HepG2 (cell line): ENCODE data around the gene PTPN18. TPM values are rescaled to one million over a fixed set of nuclear protein-coding genes. Genes with fewer than 3 reads are reported as not detected.

Source experiments
- CAMTA2 ChIP-seq: sonication (generic); formaldehyde crosslinking; IDR thresholded peaks from 2 replicates; pipeline ENCODE4 v1.4.0; 2020; ENCODE audit warnings: mild to moderate bottlenecking, missing genetic modification reagents, borderline replicate concordance
- CHD4 ChIP-seq: fragments of 200-600 bp; sonication (generic); IDR thresholded peaks from 2 replicates; pipeline ENCODE4 v1.7.0; 2017; ENCODE audit warnings: mild to moderate bottlenecking, low read length, borderline replicate concordance
- ESRRA ChIP-seq: sonication (generic); formaldehyde crosslinking; IDR thresholded peaks from 2 replicates; pipeline ENCODE4 v1.5.1; 2020; ENCODE audit warnings: mild to moderate bottlenecking, low read depth, missing genetic modification reagents
- GZF1 ChIP-seq: sonication (generic); formaldehyde crosslinking; IDR thresholded peaks from 2 replicates; pipeline ENCODE4 v1.5.1; 2020; ENCODE audit warnings: mild to moderate bottlenecking, missing genetic modification reagents
- HDAC2 ChIP-seq: sonication (generic); formaldehyde crosslinking; IDR thresholded peaks from 2 replicates; pipeline ENCODE4 v1.4.0; 2020; ENCODE audit warnings: missing genetic modification reagents
- NFRKB ChIP-seq: fragments of 450-650 bp; IDR thresholded peaks from 2 replicates; pipeline ENCODE4 v1.6.1; 2017
- TOPORS ChIP-seq: sonication (generic); formaldehyde crosslinking; IDR thresholded peaks from 2 replicates; pipeline ENCODE4 v1.8.0; 2023; ENCODE audit warnings: mild to moderate bottlenecking, missing genetic modification reagents
- ZNF446 ChIP-seq: sonication (generic); formaldehyde crosslinking; IDR thresholded peaks from 2 replicates; pipeline ENCODE4 v1.5.0; 2020; ENCODE audit warnings: mild to moderate bottlenecking, missing genetic modification reagents
- ZNF644 ChIP-seq: IDR thresholded peaks from 2 replicates; pipeline ENCODE4 v1.6.1; 2016; ENCODE audit warnings: low read depth
- polyA plus RNA-seq, 8 experiments: library from polyadenylated mRNA; depleted of rRNA in 3 of 8; stranded (reverse) in 7 of 8; unstranded in 1 of 8; fragments of >200 nt; fragmentation: Illumina TruSeq in 4 of 8; extraction: Trizol in 4 of 8; gene quantifications; 2 replicates each; pipeline versions ENCODE4 v1.2.1 to v1.2.3, GENCODE V29; 2011 to 2016; ENCODE audit warnings: low read depth in 4 of 8, missing spikeins in 1 of 8, mixed read lengths in 1 of 8; ENCODE audit not compliant: insufficient read depth in 1 of 8
- total RNA-seq, 5 experiments: library from RNA; depleted of rRNA; stranded (reverse); fragments of >200 nt; fragmentation: Illumina TruSeq; extraction: Trizol; gene quantifications; 2 replicates each; pipeline ENCODE4 v1.2.3, GENCODE V29; 2016; ENCODE audit warnings: low read depth in 1 of 5
- TF ChIP-seq, protein P1 (sequence below): sonication (generic); formaldehyde crosslinking; IDR thresholded peaks from 2 replicates; pipeline ENCODE4; 2020; ENCODE audit warnings: missing genetic modification reagents, mild to moderate bottlenecking, borderline replicate concordance
- TF ChIP-seq, protein P2 (sequence below): sonication (generic); formaldehyde crosslinking; IDR thresholded peaks from 2 replicates; pipeline ENCODE4 v1.5.1; 2020; ENCODE audit warnings: mild to moderate bottlenecking, missing genetic modification reagents, borderline replicate concordance
- TF ChIP-seq, protein P3 (sequence below): sonication (generic); formaldehyde crosslinking; IDR thresholded peaks from 2 replicates; pipeline ENCODE4 v1.4.0; 2020; ENCODE audit warnings: mild to moderate bottlenecking, low read depth, missing genetic modification reagents

PTPN18 gene
- total and polyA plus RNA-seq, 2 of the 13 experiments (the other 11 are each of a cell fraction or from before 2014, with no cell fraction given) = 14.8 to 39.6 TPM

DNA sequence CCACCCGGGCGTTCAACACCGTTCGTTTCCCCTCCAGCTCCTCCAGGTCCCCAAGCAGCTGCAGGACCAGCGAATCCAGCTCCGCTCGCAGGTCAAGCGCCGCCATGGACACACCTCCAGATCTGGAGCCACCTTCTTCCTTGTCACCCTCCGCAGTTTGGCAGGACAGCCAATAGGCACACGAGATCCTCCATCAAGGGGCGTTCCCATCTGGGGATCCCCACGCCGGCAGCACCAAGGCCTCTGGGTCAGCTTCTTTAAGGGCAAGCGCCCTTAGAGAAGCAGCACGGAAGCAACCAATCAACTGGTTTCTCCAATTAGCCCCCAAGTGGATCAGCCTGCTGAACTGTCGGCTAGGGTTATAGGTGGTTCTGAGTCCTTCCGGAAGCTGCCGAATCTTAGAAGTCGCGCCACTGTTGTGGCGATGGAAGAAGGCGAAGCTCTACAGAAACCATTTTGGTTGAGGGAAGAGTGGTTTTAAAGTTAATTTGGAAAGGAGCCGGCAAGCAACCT is 13.8 kb upstream of the PTPN18 start (continued):
- TF ChIP-seq ZNF644 (CRISPR knock-in tag) (no peak), TOPORS (CRISPR knock-in tag) (no peak), ESRRA (no peak), HDAC2 (CRISPR knock-in tag) (no peak), CHD4 (no peak), CAMTA2 (no peak), ZNF446 (no peak), NFRKB (peak; percentile 62; the same call in 1 of the 2 replicates), GZF1 (CRISPR knock-in tag) (no peak)
- TF ChIP-seq, protein P1, sequence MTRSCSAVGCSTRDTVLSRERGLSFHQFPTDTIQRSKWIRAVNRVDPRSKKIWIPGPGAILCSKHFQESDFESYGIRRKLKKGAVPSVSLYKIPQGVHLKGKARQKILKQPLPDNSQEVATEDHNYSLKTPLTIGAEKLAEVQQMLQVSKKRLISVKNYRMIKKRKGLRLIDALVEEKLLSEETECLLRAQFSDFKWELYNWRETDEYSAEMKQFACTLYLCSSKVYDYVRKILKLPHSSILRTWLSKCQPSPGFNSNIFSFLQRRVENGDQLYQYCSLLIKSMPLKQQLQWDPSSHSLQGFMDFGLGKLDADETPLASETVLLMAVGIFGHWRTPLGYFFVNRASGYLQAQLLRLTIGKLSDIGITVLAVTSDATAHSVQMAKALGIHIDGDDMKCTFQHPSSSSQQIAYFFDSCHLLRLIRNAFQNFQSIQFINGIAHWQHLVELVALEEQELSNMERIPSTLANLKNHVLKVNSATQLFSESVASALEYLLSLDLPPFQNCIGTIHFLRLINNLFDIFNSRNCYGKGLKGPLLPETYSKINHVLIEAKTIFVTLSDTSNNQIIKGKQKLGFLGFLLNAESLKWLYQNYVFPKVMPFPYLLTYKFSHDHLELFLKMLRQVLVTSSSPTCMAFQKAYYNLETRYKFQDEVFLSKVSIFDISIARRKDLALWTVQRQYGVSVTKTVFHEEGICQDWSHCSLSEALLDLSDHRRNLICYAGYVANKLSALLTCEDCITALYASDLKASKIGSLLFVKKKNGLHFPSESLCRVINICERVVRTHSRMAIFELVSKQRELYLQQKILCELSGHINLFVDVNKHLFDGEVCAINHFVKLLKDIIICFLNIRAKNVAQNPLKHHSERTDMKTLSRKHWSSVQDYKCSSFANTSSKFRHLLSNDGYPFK = no peak; the same call in 1 of the 2 replicates
- TF ChIP-seq, protein P2, sequence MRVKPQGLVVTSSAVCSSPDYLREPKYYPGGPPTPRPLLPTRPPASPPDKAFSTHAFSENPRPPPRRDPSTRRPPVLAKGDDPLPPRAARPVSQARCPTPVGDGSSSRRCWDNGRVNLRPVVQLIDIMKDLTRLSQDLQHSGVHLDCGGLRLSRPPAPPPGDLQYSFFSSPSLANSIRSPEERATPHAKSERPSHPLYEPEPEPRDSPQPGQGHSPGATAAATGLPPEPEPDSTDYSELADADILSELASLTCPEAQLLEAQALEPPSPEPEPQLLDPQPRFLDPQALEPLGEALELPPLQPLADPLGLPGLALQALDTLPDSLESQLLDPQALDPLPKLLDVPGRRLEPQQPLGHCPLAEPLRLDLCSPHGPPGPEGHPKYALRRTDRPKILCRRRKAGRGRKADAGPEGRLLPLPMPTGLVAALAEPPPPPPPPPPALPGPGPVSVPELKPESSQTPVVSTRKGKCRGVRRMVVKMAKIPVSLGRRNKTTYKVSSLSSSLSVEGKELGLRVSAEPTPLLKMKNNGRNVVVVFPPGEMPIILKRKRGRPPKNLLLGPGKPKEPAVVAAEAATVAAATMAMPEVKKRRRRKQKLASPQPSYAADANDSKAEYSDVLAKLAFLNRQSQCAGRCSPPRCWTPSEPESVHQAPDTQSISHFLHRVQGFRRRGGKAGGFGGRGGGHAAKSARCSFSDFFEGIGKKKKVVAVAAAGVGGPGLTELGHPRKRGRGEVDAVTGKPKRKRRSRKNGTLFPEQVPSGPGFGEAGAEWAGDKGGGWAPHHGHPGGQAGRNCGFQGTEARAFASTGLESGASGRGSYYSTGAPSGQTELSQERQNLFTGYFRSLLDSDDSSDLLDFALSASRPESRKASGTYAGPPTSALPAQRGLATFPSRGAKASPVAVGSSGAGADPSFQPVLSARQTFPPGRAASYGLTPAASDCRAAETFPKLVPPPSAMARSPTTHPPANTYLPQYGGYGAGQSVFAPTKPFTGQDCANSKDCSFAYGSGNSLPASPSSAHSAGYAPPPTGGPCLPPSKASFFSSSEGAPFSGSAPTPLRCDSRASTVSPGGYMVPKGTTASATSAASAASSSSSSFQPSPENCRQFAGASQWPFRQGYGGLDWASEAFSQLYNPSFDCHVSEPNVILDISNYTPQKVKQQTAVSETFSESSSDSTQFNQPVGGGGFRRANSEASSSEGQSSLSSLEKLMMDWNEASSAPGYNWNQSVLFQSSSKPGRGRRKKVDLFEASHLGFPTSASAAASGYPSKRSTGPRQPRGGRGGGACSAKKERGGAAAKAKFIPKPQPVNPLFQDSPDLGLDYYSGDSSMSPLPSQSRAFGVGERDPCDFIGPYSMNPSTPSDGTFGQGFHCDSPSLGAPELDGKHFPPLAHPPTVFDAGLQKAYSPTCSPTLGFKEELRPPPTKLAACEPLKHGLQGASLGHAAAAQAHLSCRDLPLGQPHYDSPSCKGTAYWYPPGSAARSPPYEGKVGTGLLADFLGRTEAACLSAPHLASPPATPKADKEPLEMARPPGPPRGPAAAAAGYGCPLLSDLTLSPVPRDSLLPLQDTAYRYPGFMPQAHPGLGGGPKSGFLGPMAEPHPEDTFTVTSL (CRISPR knock-in tag) = 0 out of 2 replicates have a peak, but pooled peaks have one; percentile 15
- TF ChIP-seq, protein P3, sequence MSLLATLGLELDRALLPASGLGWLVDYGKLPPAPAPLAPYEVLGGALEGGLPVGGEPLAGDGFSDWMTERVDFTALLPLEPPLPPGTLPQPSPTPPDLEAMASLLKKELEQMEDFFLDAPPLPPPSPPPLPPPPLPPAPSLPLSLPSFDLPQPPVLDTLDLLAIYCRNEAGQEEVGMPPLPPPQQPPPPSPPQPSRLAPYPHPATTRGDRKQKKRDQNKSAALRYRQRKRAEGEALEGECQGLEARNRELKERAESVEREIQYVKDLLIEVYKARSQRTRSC = no peak
